ENCODE results near the gene ATXN7L1. TPM values are rescaled to one million over a fixed set of nuclear protein-coding genes. Genes with fewer than 3 reads are reported as not detected.

The ATXN7L1 gene
- total and polyA plus RNA-seq, 2 of the 13 experiments (the other 11 are each of a cell fraction or from before 2014, with no cell fraction given), result 4.1 to 7.8 TPM

GRCh38 chr7:105625986-105626385, 250.4 kb downstream of the ATXN7L1 start:
- in situ Hi-C loops (cut with HindIII; ENCODE audit: extremely low pct_ligation_motif_present, low pct_unique_long_range_greater_than_20kb), result no loop called here
- CTCF ChIA-PET (ENCODE audit: low intra/inter-chr PET ratio, low total read pairs), result no interaction called here
- no peaks in the 10 kb centered on the region for H3K9me3 ChIP-seq (ENCODE audit: low read length)

GRCh38 chr7:105623906-105624305, 252.5 kb downstream of the ATXN7L1 start:
- Histone ChIP-seq H3K4me1 (ENCODE audit: insufficient read depth, low read length) (no peaks in the 10 kb centered on the region), H3K27ac (ENCODE audit: extremely low read length, insufficient read depth, low read length) (no peak overlapping the region), H3K9ac (ENCODE audit: insufficient read depth, low read depth, low read length) (no peak overlapping the region), H3K27me3 (ENCODE audit: control insufficient read depth in 1 of 2, insufficient read depth in 2 of 2, low read length in 2 of 2) (no peaks in the 10 kb centered on the region), H2AFZ (ENCODE audit: low read length) (no peak overlapping the region), H3K9me3 (ENCODE audit: low read length) (no peaks in the 10 kb centered on the region), H3K4me3 (replicated peaks in 1 of 3; ENCODE audit: insufficient read depth in 1 of 3, low read depth in 2 of 3, low read length in 3 of 3) (no peak overlapping the region), H4K20me1 (ENCODE audit: insufficient read depth, low read length) (no peaks in the 10 kb centered on the region), H3K4me2 (ENCODE audit: low read depth, low read length) (no peak overlapping the region), H3K79me2 (ENCODE audit: insufficient read depth, low read length) (no peaks in the 10 kb centered on the region), H3K36me3 (replicated peaks in 1 of 2; ENCODE audit: control insufficient read depth in 1 of 2, insufficient read depth in 2 of 2, low read length in 2 of 2) (peaks cover 0 to 2% of the 10 kb centered on the region in 2 experiments; a peak in 1 of 5 replicates)
- TF ChIP-seq THAP7 (CRISPR knock-in tag; IDR thresholded peaks at IDR 0.05) (no peak), ZMAT5 (CRISPR knock-in tag; IDR thresholded peaks at IDR 0.05; ENCODE audit: borderline replicate concordance, low read depth) (no peak), HHEX (CRISPR knock-in tag; IDR thresholded peaks at IDR 0.05) (no peak), ZNF792 (CRISPR knock-in tag; IDR thresholded peaks at IDR 0.05) (no peak), ELF4 (CRISPR knock-in tag; IDR thresholded peaks at IDR 0.05; ENCODE audit: borderline replicate concordance) (no peak), NAIF1 (CRISPR knock-in tag; IDR thresholded peaks at IDR 0.05; ENCODE audit: borderline replicate concordance) (no peak), PREB (CRISPR knock-in tag; IDR thresholded peaks at IDR 0.05) (no peak), ZNF777 (CRISPR knock-in tag; IDR thresholded peaks at IDR 0.05) (no peak), ZBTB14 (CRISPR knock-in tag; IDR thresholded peaks at IDR 0.05) (no peak), LCORL (IDR thresholded peaks at IDR 0.05) (no peak), LCORL (CRISPR knock-in tag; IDR thresholded peaks at IDR 0.05) (no peak), CREBL2 (CRISPR knock-in tag; IDR thresholded peaks at IDR 0.05; ENCODE audit: borderline replicate concordance) (no peak)
- CTCF ChIA-PET (ENCODE audit: low intra/inter-chr PET ratio, low total read pairs), result no interaction called here
- WGBS (ENCODE audit: low lambda C conversion rate), result 96% methylated on average over 15 of the region's 15 CpGs
- intact Hi-C loops (cut with micrococcal nuclease; ENCODE audit: unreplicated experiment) (no loop called here), in situ Hi-C loops (cut with HindIII; ENCODE audit: extremely low pct_ligation_motif_present, low pct_unique_long_range_greater_than_20kb) (no loop called here)
- no peak for ATAC-seq
- DNase-seq (ENCODE audit: low spot score), result no peak
- FAIRE-seq, result no peak
- BruUV-seq (replicated peaks), result no TSS peak
- POLR2A ChIA-PET, result no interaction called here

More at GRCh38 chr7:105625986-105626385, 250.4 kb downstream of the ATXN7L1 start:
- Histone ChIP-seq H3K79me2 (ENCODE audit: insufficient read depth, low read length) (no peaks in the 10 kb centered on the region), H2AFZ (ENCODE audit: low read length) (no peak overlapping the region), H3K4me1 (ENCODE audit: insufficient read depth, low read length) (no peaks in the 10 kb centered on the region), H3K27ac (ENCODE audit: extremely low read length, insufficient read depth, low read length) (no peak overlapping the region), H3K4me3 (replicated peaks in 1 of 3; ENCODE audit: insufficient read depth in 1 of 3, low read depth in 2 of 3, low read length in 3 of 3) (no peak overlapping the region), H3K36me3 (replicated peaks in 1 of 2; ENCODE audit: control insufficient read depth in 1 of 2, insufficient read depth in 2 of 2, low read length in 2 of 2) (peaks cover 0 to 2% of the 10 kb centered on the region in 2 experiments; a peak in 1 of 5 replicates), H4K20me1 (ENCODE audit: insufficient read depth, low read length) (no peaks in the 10 kb centered on the region), H3K27me3 (ENCODE audit: control insufficient read depth in 1 of 2, insufficient read depth in 2 of 2, low read length in 2 of 2) (no peaks in the 10 kb centered on the region), H3K4me2 (ENCODE audit: low read depth, low read length) (no peak overlapping the region), H3K9ac (ENCODE audit: insufficient read depth, low read depth, low read length) (no peak overlapping the region)
- POLR2A ChIA-PET, result no interaction called here
- DNase-seq (ENCODE audit: low spot score) (no peak), FAIRE-seq (no peak), ATAC-seq (no peak)
- no TSS peak for BruUV-seq (replicated peaks)
- WGBS (ENCODE audit: low lambda C conversion rate), result 81% methylated on average over 2 of the region's 2 CpGs
- TF ChIP-seq NRL (CRISPR knock-in tag; IDR thresholded peaks at IDR 0.05; ENCODE audit: borderline replicate concordance), result no peak
- no peak for TF ChIP-seq REL (CRISPR knock-in tag; conservative IDR thresholded peaks at IDR 0.05)
- intact Hi-C loops (cut with micrococcal nuclease; ENCODE audit: unreplicated experiment), result no loop called here
